Measurements from ENCODE around the gene RHBDD2. TPM values are rescaled to one million over a fixed set of nuclear protein-coding genes. Genes with fewer than 3 reads are reported as not detected.

Gene RHBDD2
- total RNA-seq, 3 donors from 2014 or later = 43.9 to 50.5 (median 47.3) TPM

- intact Hi-C loops (cut with DNase I, micrococcal nuclease) = no loop called here
- Histone ChIP-seq H3K36me3 (ENCODE audit: low read depth) (no peaks in the 10 kb centered on the region), H3K4me3 (no peak overlapping the region), H3K9me3 (no peaks in the 10 kb centered on the region), H3K4me1 (ENCODE audit: low read depth) (peaks cover 17% of the 10 kb centered on the region)
- DNase-seq (peak in 1 of 3 donors; percentile 54), ATAC-seq (peak; percentile 91)
- TF ChIP-seq CTCF (IDR thresholded peaks at IDR 0.05) = no peak
Measured at GRCh38 chr7:75920431-75921161, 41.8 kb downstream of the RHBDD2 start.

- DNase-seq = no peak
- TF ChIP-seq CTCF (IDR thresholded peaks at IDR 0.05) = no peak
Measured at GRCh38 chr7:75921479-75921878, 42.6 kb downstream of the RHBDD2 start.

GRCh38 chr7:75922966-75923603, 44.3 kb downstream of the RHBDD2 start:
- H3K36me3 ChIP-seq (ENCODE audit: low read depth) = no peaks in the 10 kb centered on the region
- ATAC-seq = no peak
- intact Hi-C loops (cut with DNase I, micrococcal nuclease) = no loop called here
- H3K9me3 ChIP-seq = no peaks in the 10 kb centered on the region
- H3K4me1 ChIP-seq (ENCODE audit: low read depth) = peaks cover 10% of the 10 kb centered on the region
- no peak for DNase-seq
- TF ChIP-seq CTCF (IDR thresholded peaks at IDR 0.05) = no peak
- no peak overlapping the region for H3K4me3 ChIP-seq

More at GRCh38 chr7:75921479-75921878, 42.6 kb downstream of the RHBDD2 start:
- H3K36me3 ChIP-seq (ENCODE audit: low read depth) = no peaks in the 10 kb centered on the region
- ATAC-seq = no peak
- H3K9me3 ChIP-seq = no peaks in the 10 kb centered on the region
- no peak overlapping the region for H3K4me3 ChIP-seq
- H3K4me1 ChIP-seq (ENCODE audit: low read depth) = peaks cover 11% of the 10 kb centered on the region
- intact Hi-C loops (cut with DNase I, micrococcal nuclease) = no loop called here

GRCh38 chr7:75924256-75924655, 45.4 kb downstream of the RHBDD2 start:
- intact Hi-C loops (cut with DNase I, micrococcal nuclease) = no loop called here
- ATAC-seq (no peak), DNase-seq (no peak)
- Histone ChIP-seq H3K9me3 (no peaks in the 10 kb centered on the region), H3K4me1 (ENCODE audit: low read depth) (peaks cover 10% of the 10 kb centered on the region), H3K36me3 (ENCODE audit: low read depth) (no peaks in the 10 kb centered on the region), H3K4me3 (no peak overlapping the region)
- no peak for TF ChIP-seq CTCF (IDR thresholded peaks at IDR 0.05)

GRCh38 chr7:75924889-75925288, 46.1 kb downstream of the RHBDD2 start:
- Histone ChIP-seq H3K9me3 (no peaks in the 10 kb centered on the region), H3K4me3 (no peak overlapping the region), H3K4me1 (ENCODE audit: low read depth) (peaks cover 9% of the 10 kb centered on the region), H3K36me3 (ENCODE audit: low read depth) (no peaks in the 10 kb centered on the region)
- DNase-seq = no peak
- no peak for ATAC-seq
- TF ChIP-seq CTCF (IDR thresholded peaks at IDR 0.05) = no peak
- intact Hi-C loops (cut with DNase I, micrococcal nuclease) = no loop called here

Data from mucosa of descending colon (tissue), 3 donors.